NCI-H1436 (cell line): ENCODE results near the gene TFAP2C.
"Not testable (repeated sequence)": the region's sequence is repeated elsewhere in the genome, so short reads cannot be mapped to it uniquely, and the experiment has no call there.

Experiments used
- DNase-seq: peaks from one replicate; lab custom pipeline; 2025; lab: John Stamatoyannopoulos, UW

TFAP2C gene

DNA sequence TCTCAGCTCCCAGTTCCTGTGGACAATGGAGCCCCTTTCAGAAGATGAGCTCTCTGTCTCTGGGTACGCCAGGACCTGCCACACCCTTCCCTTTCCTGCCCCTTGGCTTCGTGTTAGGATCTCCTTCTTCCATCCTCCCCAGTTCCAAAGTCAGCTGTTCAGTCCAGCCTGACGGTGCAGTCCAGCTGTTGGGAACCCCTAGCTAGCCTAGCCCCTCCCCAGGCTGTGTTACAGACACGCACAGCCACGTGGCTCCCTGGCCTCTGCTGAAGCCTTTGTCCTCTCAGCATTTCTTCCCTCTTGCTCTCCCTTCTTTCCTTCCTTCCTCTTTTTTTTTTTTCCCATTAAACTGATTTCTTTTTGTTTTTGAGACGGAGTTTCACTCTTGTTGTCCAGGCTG lies 12.4 kb upstream of the TFAP2C start:
- DNase-seq = no peak

DNA sequence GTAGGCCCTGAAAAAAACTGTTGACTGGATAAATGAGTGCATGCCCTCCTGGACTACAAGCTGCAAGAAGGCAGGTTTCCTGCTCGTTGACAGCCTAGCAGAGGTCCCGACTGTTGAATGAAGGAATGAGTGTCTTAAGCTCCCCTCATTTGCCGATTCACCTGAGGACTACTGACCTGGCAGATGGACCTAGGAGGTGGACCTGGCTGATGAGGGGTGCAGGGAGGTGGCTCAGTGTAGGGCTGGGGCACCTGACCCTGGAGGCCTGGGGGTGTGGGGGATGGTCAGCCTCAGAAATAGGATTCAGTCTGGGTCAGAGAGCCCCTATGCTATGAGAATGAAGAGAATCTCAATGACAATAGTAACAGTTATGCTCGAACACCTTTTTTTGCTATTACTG lies 11.6 kb upstream of the TFAP2C start:
- no peak for DNase-seq

GRCh38 chr20:56621730-56622129 lies 7.4 kb upstream of the TFAP2C start:
- no peak for DNase-seq

DNA sequence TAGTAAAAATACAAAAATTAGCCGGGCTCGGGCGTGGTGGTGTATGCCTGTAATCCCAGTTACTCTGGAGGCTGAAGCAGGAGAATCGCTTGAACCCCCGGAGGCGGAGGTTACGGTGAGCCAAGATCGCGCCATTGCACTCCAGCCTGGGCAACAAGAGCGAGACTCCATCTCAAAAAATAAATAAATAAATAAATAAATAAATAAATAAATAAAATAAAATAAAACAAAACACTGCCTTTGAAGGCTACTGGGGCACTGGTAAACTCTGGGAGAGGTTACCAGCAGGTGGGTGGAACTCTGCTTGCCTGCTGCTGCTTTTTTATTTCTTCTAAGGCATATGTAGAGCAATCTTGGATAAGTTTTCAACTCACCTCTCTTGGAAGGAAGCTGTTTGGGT lies 5.2 kb upstream of the TFAP2C start:
- not testable (repeated sequence) for DNase-seq

DNA sequence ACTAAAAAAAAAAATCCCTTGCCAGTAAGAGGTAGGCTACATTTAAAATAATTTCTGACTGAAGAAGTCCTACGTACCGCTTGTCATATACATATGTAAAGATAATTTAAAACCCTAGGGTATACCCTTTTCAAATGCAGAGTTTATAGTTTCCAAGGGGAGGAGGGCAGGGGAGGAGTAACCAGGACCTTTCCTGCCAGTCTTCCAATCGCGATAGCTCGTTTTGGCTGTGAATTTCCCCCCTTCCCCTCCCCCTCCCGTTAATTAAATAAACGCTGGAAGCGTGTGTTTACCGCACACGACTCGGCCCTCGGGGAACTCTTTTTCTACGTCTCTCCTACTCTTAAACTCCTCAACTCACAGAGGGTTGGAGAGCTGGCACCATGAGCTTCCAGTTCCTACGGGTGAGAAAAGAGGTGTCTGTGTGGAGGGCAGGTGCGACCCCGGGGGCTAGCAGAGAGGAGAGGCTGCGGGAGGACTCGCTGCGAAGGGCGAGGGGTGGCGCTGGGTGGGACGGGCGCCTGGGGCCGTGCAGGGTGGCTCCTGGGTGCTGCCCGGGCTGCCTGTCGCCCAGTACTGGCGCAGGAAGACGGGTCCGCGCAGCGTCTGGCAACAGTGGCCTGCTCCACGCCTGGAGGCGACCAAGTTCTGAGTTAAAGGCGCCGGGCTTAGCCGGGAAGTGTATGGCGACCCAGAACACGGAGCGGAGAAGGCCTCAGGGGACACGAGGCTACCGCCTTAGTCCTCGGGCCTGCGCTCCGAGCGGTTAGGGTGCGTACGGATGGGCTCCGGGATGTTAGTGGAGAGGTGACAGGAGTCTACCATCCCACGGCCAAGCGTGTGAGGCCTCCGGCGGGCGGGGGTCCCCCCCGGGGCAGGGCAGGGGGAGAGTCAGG lies 4.1 kb upstream of the TFAP2C start:
- no peak for DNase-seq

- DNase-seq = no peak
Observed at GRCh38 chr20:56625837-56626236, 3.3 kb upstream of the TFAP2C start.

GRCh38 chr20:56626367-56627121 lies 2.6 kb upstream of the TFAP2C start:
- DNase-seq = no peak

GRCh38 chr20:56627122-56628014 lies 1.7 kb upstream of the TFAP2C start:
- DNase-seq = no peak

- DNase-seq = no peak
Observed at GRCh38 chr20:56628015-56628872, 862 bp upstream of the TFAP2C start.

DNA sequence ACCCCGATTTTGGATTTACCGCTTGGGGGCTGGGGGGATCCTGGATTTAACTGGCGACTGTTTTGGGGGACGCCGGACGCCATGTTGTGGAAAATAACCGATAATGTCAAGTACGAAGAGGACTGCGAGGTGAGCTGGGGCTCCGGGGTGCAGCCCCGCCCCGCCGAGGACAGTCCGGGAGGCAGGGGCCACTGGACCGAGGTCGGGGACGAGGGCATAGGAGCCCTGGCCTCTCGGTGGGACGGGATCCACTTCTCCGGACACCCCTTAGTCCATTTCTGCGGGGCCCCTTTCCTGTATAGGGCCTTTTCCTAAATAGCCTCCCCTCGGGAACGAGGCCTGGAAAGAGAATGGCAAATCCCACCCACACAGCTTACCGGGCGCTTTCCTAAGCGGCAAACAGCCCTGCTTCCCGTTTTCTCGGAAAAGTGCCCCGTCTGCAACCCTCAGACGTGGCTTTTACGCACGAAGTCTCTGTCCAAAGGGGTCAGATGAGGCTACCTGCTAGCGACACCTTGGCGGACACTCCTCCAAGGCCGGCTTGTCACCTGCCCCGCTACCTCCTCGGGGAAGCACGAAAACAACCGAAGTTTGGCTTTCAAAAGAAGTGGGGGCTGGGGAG lies 469 bp downstream of the TFAP2C start:
- no peak for DNase-seq

DNA sequence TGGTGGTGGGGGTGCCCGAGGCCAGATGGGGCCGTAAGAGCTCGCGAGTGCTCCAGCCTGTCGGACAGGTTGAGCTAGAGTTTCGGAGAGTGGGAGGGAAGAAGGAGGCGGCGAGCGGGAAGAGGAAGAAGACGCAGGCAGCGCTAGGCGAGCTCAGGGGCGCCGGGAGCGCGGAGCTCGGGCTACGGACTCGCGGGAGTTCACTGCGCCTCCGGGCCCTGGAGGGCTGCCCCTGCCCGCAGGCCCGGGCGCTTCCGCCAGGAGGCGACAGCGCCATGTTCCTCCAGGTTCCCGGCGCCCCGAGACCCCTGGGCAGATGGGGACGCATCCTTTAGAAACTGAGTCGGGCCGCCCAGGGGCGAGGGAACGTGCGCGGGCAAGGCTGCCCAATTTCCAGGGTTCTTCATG lies 984 bp downstream of the TFAP2C start:
- DNase-seq = no peak

DNA sequence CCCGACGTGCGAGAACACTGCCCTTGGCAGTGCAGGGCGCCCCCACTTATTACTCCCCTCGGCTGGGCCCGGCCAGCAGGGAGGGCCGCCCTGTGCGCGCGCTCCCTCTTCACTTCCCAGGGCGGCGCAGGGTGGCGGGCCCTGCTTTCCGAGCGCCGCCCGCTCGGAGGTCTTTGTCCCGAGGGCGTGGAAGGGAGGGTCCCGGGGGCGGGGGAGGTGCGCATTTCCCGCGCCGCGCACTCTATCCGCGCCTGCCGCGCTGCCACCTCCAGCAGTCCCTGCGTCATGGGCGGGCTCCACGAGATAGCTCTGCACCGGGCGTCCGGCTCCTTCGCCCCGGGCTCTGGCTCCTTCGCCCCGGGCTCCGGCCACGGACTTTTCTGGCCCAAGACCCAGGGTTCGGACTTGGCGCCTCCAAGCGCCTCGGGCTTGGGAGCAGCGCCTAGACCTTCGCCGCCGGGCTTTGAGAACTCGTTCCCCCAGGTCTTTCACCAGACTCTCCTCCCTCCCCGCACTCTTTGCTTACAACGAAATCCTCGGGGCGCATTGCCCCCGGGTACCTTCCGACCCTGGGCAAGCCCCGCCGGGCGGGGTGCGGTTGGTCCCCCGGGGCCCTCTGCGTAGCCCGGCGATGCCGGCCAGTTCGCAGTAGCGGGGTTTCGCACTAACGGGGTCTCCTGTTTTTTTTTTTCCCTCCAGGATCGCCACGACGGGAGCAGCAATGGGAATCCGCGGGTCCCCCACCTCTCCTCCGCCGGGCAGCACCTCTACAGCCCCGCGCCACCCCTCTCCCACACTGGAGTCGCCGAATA lies 1.6 kb downstream of the TFAP2C start:
- DNase-seq = no peak

- no peak for DNase-seq
Observed at GRCh38 chr20:56631318-56631989, 2.3 kb downstream of the TFAP2C start.

GRCh38 chr20:56631990-56632327 lies 2.9 kb downstream of the TFAP2C start:
- no peak for DNase-seq

DNA sequence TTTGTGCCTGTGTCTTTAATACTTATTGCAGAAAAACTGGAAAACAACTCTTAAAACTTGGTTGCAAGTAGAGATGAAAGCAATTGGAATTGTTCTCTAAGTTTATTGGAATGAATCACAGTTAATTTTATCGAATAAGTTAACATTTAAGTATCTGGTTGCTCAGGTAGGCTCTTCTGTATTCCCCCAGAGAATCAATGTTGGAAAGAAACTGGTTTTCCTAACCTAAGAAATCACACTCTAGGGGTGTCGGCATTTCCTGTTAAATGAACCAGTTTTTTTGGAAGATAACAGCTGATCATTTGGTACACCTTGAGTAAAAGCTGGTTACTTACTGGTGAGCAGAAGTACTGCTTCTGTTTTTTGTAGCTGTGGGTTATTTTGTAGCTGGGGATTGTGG lies 5.2 kb downstream of the TFAP2C start:
- DNase-seq = no peak

DNA sequence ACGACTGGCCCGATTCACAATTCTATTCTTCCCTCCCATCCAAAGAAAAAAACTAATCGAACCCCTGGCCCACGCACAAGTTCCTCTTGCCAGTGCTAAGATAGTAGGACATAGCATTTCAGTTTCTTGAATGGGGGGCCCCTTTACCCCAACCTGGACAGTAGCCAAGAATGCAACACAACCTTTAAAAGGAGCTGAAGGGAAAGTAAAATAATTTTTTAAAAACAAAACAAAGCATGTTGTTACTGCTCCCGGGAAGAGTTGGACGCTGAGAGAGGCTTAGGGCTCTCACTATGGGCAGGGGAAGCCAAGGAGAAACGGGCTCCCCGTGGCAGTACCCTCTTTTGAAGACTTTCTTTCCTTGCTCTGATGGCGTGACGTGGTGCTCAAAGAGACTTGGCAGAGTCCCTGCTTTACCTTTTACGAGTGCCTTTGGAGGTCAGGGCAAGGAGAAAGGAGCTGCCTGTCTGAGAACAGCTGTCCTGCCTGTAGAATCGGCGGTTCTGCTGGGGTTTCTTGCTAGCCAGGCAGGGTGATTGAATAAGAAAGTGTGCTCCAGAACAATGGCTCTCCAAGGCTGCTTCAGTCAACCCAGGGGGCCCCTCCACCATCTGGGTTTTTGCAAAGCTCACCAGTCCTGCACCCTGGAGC lies 5.8 kb downstream of the TFAP2C start:
- no peak for DNase-seq

DNA sequence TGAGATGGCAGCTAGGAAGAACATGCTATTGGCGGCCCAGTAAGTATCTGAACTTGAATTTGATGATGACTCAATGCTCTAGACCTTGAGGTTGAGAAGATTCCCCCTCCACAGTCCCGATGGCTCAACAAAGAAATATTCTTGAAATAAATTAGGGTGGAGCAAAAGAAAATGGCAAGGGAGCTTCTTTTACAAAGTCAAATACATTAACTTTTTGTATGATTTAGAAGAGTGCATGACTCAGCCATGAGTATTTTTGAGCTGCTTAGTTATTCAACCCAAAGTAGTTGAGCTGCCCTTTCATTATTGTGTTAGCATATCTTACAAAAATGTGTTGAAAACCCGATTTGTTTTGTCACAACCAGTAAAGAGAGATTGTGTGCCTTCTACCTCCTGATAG lies 7.6 kb downstream of the TFAP2C start:
- no peak for DNase-seq

GRCh38 chr20:56637576-56637975 lies 8.5 kb downstream of the TFAP2C start:
- DNase-seq = no peak

DNA sequence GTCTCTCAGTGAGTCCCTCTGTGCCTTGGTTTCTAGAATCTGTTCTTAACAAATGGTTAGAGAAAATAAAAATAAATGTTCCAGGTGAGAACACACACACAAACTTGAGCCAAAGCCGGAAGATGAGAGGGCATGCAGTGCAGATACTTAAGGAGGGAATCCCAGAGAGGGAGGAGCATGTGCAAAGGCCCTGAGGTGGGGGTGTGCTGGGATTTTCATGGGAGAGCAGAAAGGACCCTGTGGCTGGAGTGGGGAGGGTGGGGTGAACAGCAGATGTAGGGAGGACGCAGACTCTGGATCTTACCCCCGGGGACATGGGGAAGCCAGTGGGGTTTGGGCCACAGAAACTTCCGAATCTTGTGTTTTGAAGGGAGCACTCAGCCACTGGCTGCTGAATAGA lies 17.5 kb downstream of the TFAP2C start:
- DNase-seq = no peak
